H1 (cell line): ENCODE results near the gene MSANTD2. TPM values are rescaled to one million over a fixed set of nuclear protein-coding genes. Genes with fewer than 3 reads are reported as not detected.

Source experiments
- HDAC2 ChIP-seq, 2 experiments: fragments of 300-600 bp in 1 of 2; sonication (generic) in 1 of 2; IDR thresholded peaks; 2 replicates each; pipeline ENCODE4 v1.6.1; 2011 to 2012; ENCODE audit warnings: low read depth in 2 of 2, low read length in 2 of 2, mild to moderate bottlenecking in 2 of 2, moderate library complexity in 2 of 2, borderline replicate concordance in 1 of 2, inconsistent platforms in 1 of 2
- polyA plus RNA-seq, 7 experiments: library from polyadenylated mRNA; depleted of rRNA in 3 of 7; stranded (reverse) in 5 of 7; unstranded in 2 of 7; fragments of >200 nt in 5 of 7; fragments of 200-250 nt in 2 of 7; gene quantifications; 1 replicate in 5 of 7; 2 replicates in 1 of 7; 4 replicates in 1 of 7; pipeline versions ENCODE4 v1.2.1 to v1.2.3, GENCODE V29; 2011 to 2013; ENCODE audit warnings: missing spikeins in 2 of 7, mixed read lengths in 2 of 7
- total RNA-seq: library from RNA; stranded (reverse); fragmentation: NEBNext Ultra II Directional; extraction: Animal tissue kit (Norgen Biotek cat#: 25700); gene quantifications from 2 replicates; pipeline ENCODE4 v1.2.1, GENCODE V29; 2021

The MSANTD2 gene
- total and polyA plus RNA-seq, 2 of the 8 experiments (the other 6 are each of a cell fraction or from before 2014, with no cell fraction given), result 8.2 to 15.9 TPM

- 0 out of 4 replicates have a peak, but pooled peaks of 1 of the 2 experiments have one; percentile 5 for TF ChIP-seq HDAC2 (IDR thresholded peaks at IDR 0.05; ENCODE audit: borderline replicate concordance in 1 of 2, low read depth in 2 of 2, low read length in 2 of 2)
- TF ChIP-seq, all 59 proteins: peak for 4
Observed at GRCh38 chr11:124839972-124840621, 39.9 kb upstream of the MSANTD2 start (continued).
